Putamen (tissue), 1 donor: ENCODE data around the gene GARRE1.

ENCODE experiments used
- DNase-seq: peaks from one replicate; pipeline ENCODE4 v3.0.0-alpha.2; 2016; ENCODE audit warnings: low spot score

GARRE1 gene

GRCh38 chr19:34291235-34291634, 36.9 kb downstream of the GARRE1 start:
- DNase-seq, result no peak

GRCh38 chr19:34295103-34295502, 40.7 kb downstream of the GARRE1 start:
- DNase-seq, result no peak

DNA sequence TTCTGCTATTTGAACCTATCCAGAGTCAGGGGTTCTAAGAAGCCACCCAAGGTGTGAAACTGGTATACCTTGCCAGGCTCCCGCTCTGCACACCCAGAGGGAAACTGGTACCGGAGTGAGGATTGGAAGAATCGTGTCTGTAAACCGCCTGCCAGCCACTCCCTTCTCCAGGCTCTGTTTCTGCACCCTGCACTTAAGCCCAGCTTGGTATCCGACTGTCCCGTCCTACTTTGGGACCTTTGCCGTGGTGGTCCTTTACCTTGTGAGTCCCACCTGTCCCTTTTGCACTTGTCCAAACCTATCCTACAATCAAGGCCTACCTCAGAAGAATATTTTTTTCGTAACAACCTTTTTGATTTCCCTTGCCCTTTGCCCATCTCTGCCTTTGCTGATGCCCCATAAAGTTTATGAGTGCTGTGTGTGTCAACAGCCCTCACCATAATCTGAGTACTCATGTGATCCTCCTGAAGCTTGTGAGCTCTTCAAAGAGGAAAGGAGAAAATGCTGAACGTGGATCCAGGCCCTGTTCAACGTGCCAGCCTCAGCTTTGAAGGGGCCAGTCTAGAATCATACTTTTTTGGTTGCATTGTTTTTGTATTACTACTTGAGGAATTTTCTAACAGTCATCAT, 44.7 kb downstream of the GARRE1 start:
- no peak for DNase-seq

DNA sequence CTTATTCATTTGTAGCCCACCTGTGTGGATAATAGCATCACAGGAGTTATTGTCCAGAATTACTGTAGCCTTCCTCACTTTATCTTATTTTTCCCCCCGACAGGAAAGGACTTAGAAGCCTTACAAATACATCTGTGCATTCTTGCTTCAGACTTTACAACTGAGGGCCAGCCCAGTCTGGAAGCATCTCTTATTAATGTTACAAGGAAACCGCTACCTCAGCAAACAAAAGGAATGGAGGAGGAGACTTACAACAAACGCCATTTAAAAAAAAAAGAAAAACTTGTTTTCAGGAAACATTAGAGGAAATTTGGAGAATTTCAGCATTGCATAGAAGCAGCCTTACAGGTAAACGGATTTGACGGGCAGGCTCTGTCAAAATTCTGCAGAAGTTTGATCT, 45.2 kb downstream of the GARRE1 start:
- DNase-seq, result no peak

DNA sequence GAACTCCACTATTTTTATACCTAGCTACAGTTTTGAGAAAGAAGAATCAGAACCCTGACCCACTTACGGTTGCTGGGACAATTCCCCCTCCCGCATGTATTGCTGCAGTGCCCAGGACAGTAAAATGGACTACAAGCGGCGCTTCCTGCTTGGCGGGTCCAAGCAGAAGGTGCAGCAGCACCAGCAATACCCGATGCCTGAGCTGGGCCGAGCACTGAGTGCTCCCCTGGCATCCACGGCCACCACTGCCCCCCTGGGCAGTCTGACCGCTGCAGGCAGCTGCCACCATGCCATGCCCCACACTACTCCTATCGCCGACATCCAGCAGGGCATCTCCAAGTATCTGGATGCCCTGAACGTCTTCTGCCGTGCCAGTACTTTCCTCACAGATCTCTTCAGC, 46.0 kb downstream of the GARRE1 start:
- DNase-seq, result no peak

GRCh38 chr19:34300962-34301361, 46.6 kb downstream of the GARRE1 start:
- no peak for DNase-seq
